A549 (cell line): Measurements from ENCODE around the gene SLC45A1. TPM values are rescaled to one million over a fixed set of nuclear protein-coding genes. Genes with fewer than 3 reads are reported as not detected.

Source experiments
- ATAC-seq, 2 experiments: fragments of 200-7000 bp in 1 of 2; fragments of >200 bp in 1 of 2; cut with Nextera tagmentation in 1 of 2; cut with Tn5 transposase in 1 of 2; 3 replicates each; pipeline versions ENCODE4 v1.8.0 to v1.9.1; 2018 to 2020; ENCODE audit warnings: mild to moderate bottlenecking in 1 of 2, moderate library complexity in 1 of 2
- CTCF ChIA-PET: fragments of 300-600 bp; sonication (Branson Sonifier 250); formaldehyde crosslinking; extraction: SDS; loops from one replicate; lab custom pipeline; 2021; ENCODE audit warnings: antibody characterized with exemption, inconsistent platforms; lab: Yijun Ruan, JAX
- POLR2A ChIA-PET: fragments of 350-600 bp; formaldehyde crosslinking; extraction: SDS; loops from one replicate; lab custom pipeline; 2021; ENCODE audit warnings: antibody characterized with exemption, inconsistent platforms; lab: Yijun Ruan, JAX
- DNase-seq, 2 experiments: peaks; one replicate each; pipeline versions ENCODE4 v3.0.0 to v3.0.0-alpha.2; 2011 to 2016; ENCODE audit warnings: low read depth in 1 of 2, low spot score in 1 of 2
- FAIRE-seq: peaks from 2 replicates; lab custom pipeline; 2011; peaks lifted over from hg19 to GRCh38; lab: Jason Lieb, UNC
- H3K27ac ChIP-seq, 2 experiments: fragments of >200 bp; sonication (Bioruptor Twin); formaldehyde crosslinking; 3 replicates each; pipeline ENCODE4 v1.5.1; 2016 to 2017
- H3K4me1 ChIP-seq: fragments of >200 bp; sonication (Bioruptor Twin); formaldehyde crosslinking; 3 replicates; pipeline ENCODE4 v1.6.1; 2016
- H3K4me2 ChIP-seq: fragments of >200 bp; sonication (Bioruptor Twin); formaldehyde crosslinking; 3 replicates; pipeline ENCODE4 v1.6.1; 2016
- H3K4me3 ChIP-seq: fragments of >200 bp; sonication (Bioruptor Twin); formaldehyde crosslinking; 3 replicates; pipeline ENCODE4 v1.5.1; 2016
- H3K9me3 ChIP-seq: fragments of >200 bp; sonication (Bioruptor Twin); formaldehyde crosslinking; 3 replicates; pipeline ENCODE4 v1.6.1; 2016
- ATOH8 ChIP-seq: fragments of 250-450 bp; sonication (Bioruptor Pico); IDR thresholded peaks from 2 replicates; pipeline ENCODE4 v1.5.0; 2020; ENCODE audit warnings: low read depth, mild to moderate bottlenecking, moderate library complexity
- CBX2 ChIP-seq: fragments of 200-600 bp; sonication (generic); IDR thresholded peaks from 2 replicates; pipeline ENCODE4 v1.6.1; 2016; ENCODE audit warnings: low read depth, mild to moderate bottlenecking, borderline replicate concordance
- CEBPB ChIP-seq, 2 experiments: fragments of >200 bp in 1 of 2; sonication (Bioruptor Twin) in 1 of 2; formaldehyde crosslinking in 1 of 2; IDR thresholded peaks; 2 replicates each; pipeline ENCODE4 v1.6.1; 2012 to 2016
- CHD4 ChIP-seq: fragments of 200-600 bp; sonication (generic); IDR thresholded peaks from 2 replicates; pipeline ENCODE4 v1.6.1; 2016; ENCODE audit warnings: antibody characterized with exemption, mild to moderate bottlenecking, borderline replicate concordance
- E2F6 ChIP-seq: IDR thresholded peaks from 2 replicates; pipeline ENCODE4 v1.6.1; 2012; ENCODE audit warnings: low read depth, borderline replicate concordance
- EHF ChIP-seq: fragments of 250-450 bp; sonication (Bioruptor Pico); IDR thresholded peaks from 2 replicates; pipeline ENCODE4 v1.5.0; 2020; ENCODE audit warnings: mild to moderate bottlenecking
- EHMT2 ChIP-seq: fragments of 200-600 bp; sonication (generic); IDR thresholded peaks from 2 replicates; pipeline ENCODE4 v1.6.1; 2016; ENCODE audit warnings: antibody characterized with exemption, low read depth, mild to moderate bottlenecking, moderate library complexity
- ESRRA ChIP-seq: fragments of 150-350 bp; IDR thresholded peaks from 2 replicates; pipeline ENCODE4 v1.6.1; 2014; ENCODE audit warnings: mild to moderate bottlenecking, low read length, borderline replicate concordance
- FOXS1 ChIP-seq: fragments of 250-450 bp; sonication (Bioruptor Pico); IDR thresholded peaks from 2 replicates; pipeline ENCODE4 v1.5.0; 2020; ENCODE audit warnings: mild to moderate bottlenecking, moderate library complexity
- GATA3 ChIP-seq: IDR thresholded peaks from 2 replicates; pipeline ENCODE4 v1.6.1; 2012; ENCODE audit warnings: borderline replicate concordance
- HDAC2 ChIP-seq: fragments of 200-600 bp; sonication (generic); IDR thresholded peaks from 2 replicates; pipeline ENCODE4 v1.6.1; 2016
- HOXB5 ChIP-seq: fragments of 250-450 bp; sonication (Bioruptor Pico); IDR thresholded peaks from 2 replicates; pipeline ENCODE4 v1.5.0; 2020; ENCODE audit warnings: mild to moderate bottlenecking, moderate library complexity
- JUN ChIP-seq, 2 experiments: fragments of >200 bp; sonication (Bioruptor Twin); formaldehyde crosslinking; IDR thresholded peaks; 2 replicates in 1 of 2; 3 replicates in 1 of 2; pipeline ENCODE4 v1.6.1; 2016 to 2017
- KDM1A ChIP-seq: fragments of 200-600 bp; sonication (generic); IDR thresholded peaks from 2 replicates; pipeline ENCODE4 v1.6.1; 2016; ENCODE audit warnings: low read depth, mild to moderate bottlenecking
- KDM5A ChIP-seq: fragments of 200-600 bp; sonication (generic); IDR thresholded peaks from 2 replicates; pipeline ENCODE4 v1.6.1; 2016; ENCODE audit warnings: antibody characterized with exemption, mild to moderate bottlenecking
- MAX ChIP-seq: IDR thresholded peaks from 2 replicates; pipeline ENCODE4 v1.6.1; 2012
- PHF8 ChIP-seq: fragments of 200-600 bp; sonication (generic); IDR thresholded peaks from 2 replicates; pipeline ENCODE4 v1.6.1; 2016; ENCODE audit warnings: low read depth, mild to moderate bottlenecking, antibody characterized with exemption, moderate library complexity, borderline replicate concordance
- POLR2A ChIP-seq: IDR thresholded peaks from 2 replicates; pipeline ENCODE4 v1.6.1; 2012; ENCODE audit warnings: mild to moderate bottlenecking, low read length
- POLR2AphosphoS2 ChIP-seq: conservative IDR thresholded peaks from 2 replicates; pipeline ENCODE4 v1.6.1; 2012; ENCODE audit warnings: low read length, improper control_type of control experiment, inconsistent platforms
- RARB ChIP-seq: fragments of 250-450 bp; sonication (Bioruptor Pico); IDR thresholded peaks from 2 replicates; pipeline ENCODE4 v1.8.0; 2021; ENCODE audit warnings: mild to moderate bottlenecking, moderate library complexity
- RCOR1 ChIP-seq: fragments of 150-350 bp; IDR thresholded peaks from 2 replicates; pipeline ENCODE4 v1.6.1; 2014; ENCODE audit warnings: antibody characterized with exemption, low read length, low read depth
- REST ChIP-seq: fragments of 200-600 bp; sonication (generic); IDR thresholded peaks from 2 replicates; pipeline ENCODE4 v1.6.1; 2016; ENCODE audit warnings: antibody characterized with exemption, mild to moderate bottlenecking, moderate library complexity
- TFCP2L1 ChIP-seq: fragments of 250-450 bp; sonication (Bioruptor Pico); IDR thresholded peaks from 2 replicates; pipeline ENCODE4 v1.5.0; 2021; ENCODE audit warnings: mild to moderate bottlenecking
- ZNF302 ChIP-seq: fragments of 250-450 bp; sonication (Bioruptor Pico); IDR thresholded peaks from 2 replicates; pipeline ENCODE4 v1.9.0; 2021; ENCODE audit warnings: inconsistent platforms, mild to moderate bottlenecking, moderate library complexity
- WGBS: methylation state at CpG from one replicate; pipeline ENCODE4 v1.1.6; 2017; ENCODE audit errors: missing lambda C conversion rate; 5-methylcytosine and 5-hydroxymethylcytosine counted together
- polyA plus RNA-seq, 4 experiments: library from polyadenylated mRNA; depleted of rRNA in 3 of 4; stranded (reverse); fragments of >200 nt; fragmentation: RNase III in 1 of 4; extraction: RNeasy Plus Mini Kit Qiagen cat#74134 plus additional on column Dnase treatment in 1 of 4; gene quantifications; 2 replicates in 3 of 4; 3 replicates in 1 of 4; pipeline ENCODE4 v1.2.3, GENCODE V29; 2011 to 2017

SLC45A1 gene
- polyA plus RNA-seq, 2 of the 4 experiments (the other 2 are of a cell fraction) = 1.6 to 1.8 TPM

- TF ChIP-seq ESRRA = no peak
- no peak for TF ChIP-seq CHD4
- TF ChIP-seq PHF8 = no peak
- no peak for TF ChIP-seq KDM5A
Measured at GRCh38 chr1:8293118-8293517, 24.8 kb upstream of the SLC45A1 start (continued).

- 0 out of 3 replicates have a peak, but pooled peaks cover 4% of the 10 kb centered on the region for H3K4me1 ChIP-seq
- FAIRE-seq (no peak), ATAC-seq (no peak), DNase-seq (no peak)
- no peak overlapping the region for H3K4me2 ChIP-seq
- POLR2A ChIA-PET = no interaction called here
- H3K4me3 ChIP-seq = no peak overlapping the region
- 89% methylated on average over 4 of the region's 4 CpGs for WGBS
- H3K9me3 ChIP-seq = no peaks in the 10 kb centered on the region
- CTCF ChIA-PET = interaction anchor here (0.6 to 1.3 kb wide), 2 partner anchors 24 to 26 kb away, joined by 3 to 4 read pairs; no protein-coding TSS in a partner anchor
- TF ChIP-seq HDAC2 (no peak), POLR2AphosphoS2 (no peak), ATOH8 (CRISPR knock-in tag) (no peak), CBX2 (no peak), EHMT2 (no peak), KDM5A (no peak), CEBPB (IDR thresholded peaks at IDR 0.05) (no peak), FOXS1 (CRISPR knock-in tag) (no peak), JUN (IDR thresholded peaks at IDR 0.05) (no peak), CHD4 (no peak), ZNF302 (CRISPR knock-in tag) (no peak), KDM1A (no peak)
- no peak overlapping the region for H3K27ac ChIP-seq
Measured at GRCh38 chr1:8293641-8294169, 24.2 kb upstream of the SLC45A1 start.

- no peak for FAIRE-seq
Measured at GRCh38 chr1:8294170-8294697, 23.7 kb upstream of the SLC45A1 start.

More at GRCh38 chr1:8294170-8294697, 23.7 kb upstream of the SLC45A1 start:
- 0 out of 3 replicates have a peak, but pooled peaks cover 4% of the 10 kb centered on the region for H3K4me1 ChIP-seq
- POLR2A ChIA-PET = no interaction called here
- CTCF ChIA-PET = interaction anchor here (0.6 to 1.3 kb wide), 2 partner anchors 24 to 26 kb away, joined by 3 to 4 read pairs; no protein-coding TSS in a partner anchor
- TF ChIP-seq MAX (no peak), TFCP2L1 (CRISPR knock-in tag) (no peak), RCOR1 (no peak), HOXB5 (CRISPR knock-in tag) (no peak), ESRRA (no peak), RARB (no peak), GATA3 (no peak), REST (no peak), FOXS1 (CRISPR knock-in tag) (no peak), EHF (CRISPR knock-in tag) (no peak), E2F6 (no peak), POLR2A (no peak), CEBPB (IDR thresholded peaks at IDR 0.05) (no peak)
- TF ChIP-seq, all 56 proteins: peak for 0
- 86% methylated on average over 19 of the region's 19 CpGs for WGBS
- H3K9me3 ChIP-seq = no peaks in the 10 kb centered on the region
- no peak overlapping the region for H3K27ac ChIP-seq
- no peak overlapping the region for H3K4me3 ChIP-seq
- H3K4me2 ChIP-seq = no peak overlapping the region
- DNase-seq (no peak), ATAC-seq (no peak)
